Endodermal cell (in vitro differentiated cells): ENCODE data around the gene FASTKD2. TPM values are rescaled to one million over a fixed set of nuclear protein-coding genes. Genes with fewer than 3 reads are reported as not detected.

Source experiments
- DNase-seq: peaks from one replicate; pipeline ENCODE4 v3.0.0-alpha.2; 2017
- H3K27ac ChIP-seq: 2 replicates; pipeline ENCODE4 v1.5.1; 2013; ENCODE audit warnings: mild to moderate bottlenecking, low read depth, low read length, moderate library complexity
- H3K27me3 ChIP-seq: 2 replicates; pipeline ENCODE4 v1.6.1; 2013; ENCODE audit warnings: mild to moderate bottlenecking, low read length, moderate library complexity; ENCODE audit not compliant: insufficient read depth, control insufficient read depth, poor library complexity, severe bottlenecking
- H3K36me3 ChIP-seq: 2 replicates; pipeline ENCODE4 v1.7.0; 2013; ENCODE audit warnings: mild to moderate bottlenecking, low read length, moderate library complexity; ENCODE audit not compliant: control insufficient read depth, insufficient read depth
- H3K4me1 ChIP-seq: one replicate; pipeline ENCODE4 v1.7.0; 2013; ENCODE audit warnings: low read length; ENCODE audit not compliant: control insufficient read depth, insufficient read depth
- H3K4me3 ChIP-seq: 2 replicates; pipeline ENCODE4 v1.5.1; 2013; ENCODE audit warnings: mild to moderate bottlenecking, low read length, moderate library complexity
- H3K9ac ChIP-seq: 2 replicates; pipeline ENCODE4 v1.6.1; 2013; ENCODE audit warnings: mild to moderate bottlenecking, low read length, moderate library complexity; ENCODE audit not compliant: poor library complexity, severe bottlenecking; ENCODE audit errors: extremely low read depth
- H3K9me3 ChIP-seq: 2 replicates; pipeline ENCODE4 v1.6.1; 2013; ENCODE audit warnings: mild to moderate bottlenecking, low read length, moderate library complexity; ENCODE audit not compliant: control insufficient read depth
- H3K27ac Mint-ChIP-seq: 2 replicates; pipeline ENCODE4 v1.8.0; 2020; ENCODE audit warnings: mixed read lengths
- H3K27me3 Mint-ChIP-seq: 2 replicates; pipeline ENCODE4 v1.8.0; 2021; ENCODE audit warnings: mild to moderate bottlenecking, mixed read lengths; ENCODE audit not compliant: insufficient read depth
- H3K36me3 Mint-ChIP-seq: 2 replicates; pipeline ENCODE4 v1.8.0; 2020; ENCODE audit warnings: low read depth, mixed read lengths
- H3K4me1 Mint-ChIP-seq: 2 replicates; pipeline ENCODE4 v1.8.0; 2020; ENCODE audit warnings: mixed read lengths
- H3K4me3 Mint-ChIP-seq: 2 replicates; pipeline ENCODE4 v1.8.0; 2020; ENCODE audit warnings: mild to moderate bottlenecking, moderate library complexity, mixed read lengths
- H3K9me3 Mint-ChIP-seq: 2 replicates; pipeline ENCODE4 v1.8.0; 2020; ENCODE audit warnings: mild to moderate bottlenecking, mixed read lengths
- WGBS, 2 experiments: methylation state at CpG; one replicate each; pipeline versions ENCODE4 v1.1.5 to v1.1.7; 2013; ENCODE audit warnings: missing lambda C conversion rate in 2 of 2, mixed read lengths in 1 of 2; ENCODE audit not compliant: insufficient coverage in 1 of 2, insufficient read length in 1 of 2; 5-methylcytosine and 5-hydroxymethylcytosine counted together
- total RNA-seq, 2 donors: library from RNA; stranded (reverse); fragmentation: NEBNext Ultra II Directional in 1 of 2; extraction: Animal tissue kit (Norgen Biotek cat#: 25700) in 1 of 2; gene quantifications; 2 replicates in 1 of 2; 3 replicates in 1 of 2; pipeline ENCODE4 v1.2.1, GENCODE V29; 2021
- TF ChIP-seq, protein P1 (sequence below): fragments of 200-600 bp; sonication (generic); conservative IDR thresholded peaks from 2 replicates; pipeline ENCODE4 v1.5.0; 2021; ENCODE audit warnings: antibody characterized with exemption, mild to moderate bottlenecking

Gene FASTKD2
- total RNA-seq, 2 donors from 2014 or later, result 31.3 to 31.6 TPM

DNA sequence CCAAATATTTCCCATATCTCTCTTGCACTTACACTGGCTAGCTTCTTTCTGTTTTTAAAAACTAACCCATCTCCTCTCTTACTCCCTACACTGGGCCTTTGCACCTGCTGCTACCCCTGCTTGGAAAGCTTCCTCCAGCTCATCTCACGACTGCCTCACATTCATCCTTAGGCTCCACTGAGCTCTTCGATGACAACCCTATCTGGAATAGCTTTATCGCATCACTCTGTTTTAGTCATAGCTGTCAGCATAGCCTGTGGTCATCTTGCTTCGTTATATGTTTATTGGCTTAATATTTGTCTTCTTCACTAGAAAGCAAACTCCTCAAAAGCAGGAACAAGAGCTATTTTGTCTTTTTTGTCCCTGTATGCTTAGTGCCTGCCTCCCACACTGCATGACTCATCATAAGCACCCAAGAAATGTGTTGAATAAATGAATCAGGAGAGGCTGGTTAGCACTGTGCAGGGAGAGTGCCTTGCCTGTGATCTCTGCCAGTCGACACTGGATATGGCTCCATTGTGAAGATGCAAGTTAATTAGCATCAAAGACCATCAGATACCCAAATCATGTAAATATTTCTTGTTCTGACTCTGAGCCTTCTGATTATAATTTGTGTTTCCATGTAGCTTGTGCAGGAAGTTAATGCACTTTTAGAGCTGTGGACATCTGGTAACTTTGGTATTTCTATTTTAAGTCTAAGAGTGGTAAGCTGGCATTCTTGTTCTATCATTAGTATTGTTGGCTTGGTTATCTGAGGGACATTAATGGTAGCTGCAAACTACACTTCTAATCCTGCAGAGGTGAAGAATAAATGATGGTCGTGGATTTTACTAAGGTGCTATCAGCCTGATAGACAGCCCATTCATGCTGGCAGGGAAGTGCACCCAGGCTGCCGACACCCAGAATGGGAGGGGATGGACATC is 36.9 kb upstream of the FASTKD2 start:
- 87 to 91% methylated on average over 6 to 7 of the region's 7 CpGs for WGBS, 2 experiments
- Histone ChIP-seq H3K9me3 (no peaks in the 10 kb centered on the region), H3K9ac (no peak overlapping the region), H3K27me3 (no peaks in the 10 kb centered on the region), H3K4me1 (no peaks in the 10 kb centered on the region), H3K4me3 (no peak overlapping the region), H3K36me3 (no peaks in the 10 kb centered on the region), H3K27ac (no peak overlapping the region)
- TF ChIP-seq, protein P1, sequence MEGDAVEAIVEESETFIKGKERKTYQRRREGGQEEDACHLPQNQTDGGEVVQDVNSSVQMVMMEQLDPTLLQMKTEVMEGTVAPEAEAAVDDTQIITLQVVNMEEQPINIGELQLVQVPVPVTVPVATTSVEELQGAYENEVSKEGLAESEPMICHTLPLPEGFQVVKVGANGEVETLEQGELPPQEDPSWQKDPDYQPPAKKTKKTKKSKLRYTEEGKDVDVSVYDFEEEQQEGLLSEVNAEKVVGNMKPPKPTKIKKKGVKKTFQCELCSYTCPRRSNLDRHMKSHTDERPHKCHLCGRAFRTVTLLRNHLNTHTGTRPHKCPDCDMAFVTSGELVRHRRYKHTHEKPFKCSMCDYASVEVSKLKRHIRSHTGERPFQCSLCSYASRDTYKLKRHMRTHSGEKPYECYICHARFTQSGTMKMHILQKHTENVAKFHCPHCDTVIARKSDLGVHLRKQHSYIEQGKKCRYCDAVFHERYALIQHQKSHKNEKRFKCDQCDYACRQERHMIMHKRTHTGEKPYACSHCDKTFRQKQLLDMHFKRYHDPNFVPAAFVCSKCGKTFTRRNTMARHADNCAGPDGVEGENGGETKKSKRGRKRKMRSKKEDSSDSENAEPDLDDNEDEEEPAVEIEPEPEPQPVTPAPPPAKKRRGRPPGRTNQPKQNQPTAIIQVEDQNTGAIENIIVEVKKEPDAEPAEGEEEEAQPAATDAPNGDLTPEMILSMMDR, result no peak
- Mint-ChIP-seq H3K36me3 (no peaks in the 10 kb centered on the region), H3K4me3 (no peak overlapping the region), H3K9me3 (no peaks in the 10 kb centered on the region), H3K4me1 (no peaks in the 10 kb centered on the region), H3K27me3 (no peaks in the 10 kb centered on the region), H3K27ac (no peak overlapping the region)
- no peak for DNase-seq

DNA sequence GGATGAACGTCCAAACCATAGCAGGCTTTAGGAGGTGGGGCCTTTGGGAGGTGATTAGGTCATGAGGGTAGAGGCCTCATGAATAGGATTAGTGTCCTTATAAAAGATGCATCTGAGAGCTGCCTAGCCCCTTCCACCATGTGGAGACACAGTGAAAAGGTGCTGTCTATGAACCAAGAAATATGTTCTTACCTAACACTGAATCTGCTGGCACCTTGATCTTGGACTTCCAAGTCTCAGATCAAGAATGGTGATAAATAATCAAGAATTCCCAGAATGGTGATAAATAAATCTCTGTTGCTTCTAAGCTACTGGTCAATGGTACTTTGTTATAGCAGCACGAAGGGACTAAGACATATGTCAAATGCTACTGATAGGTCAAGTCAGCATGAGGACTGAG is 32.1 kb upstream of the FASTKD2 start:
- no peak overlapping the region for H3K27ac Mint-ChIP-seq
- TF ChIP-seq, protein P1, result no peak
- Histone ChIP-seq H3K27me3 (no peaks in the 10 kb centered on the region), H3K9me3 (no peaks in the 10 kb centered on the region), H3K27ac (no peak overlapping the region), H3K9ac (no peak overlapping the region), H3K36me3 (no peaks in the 10 kb centered on the region), H3K4me3 (no peak overlapping the region), H3K4me1 (no peaks in the 10 kb centered on the region)
- no peaks in the 10 kb centered on the region for H3K4me1 Mint-ChIP-seq
- no peaks in the 10 kb centered on the region for H3K9me3 Mint-ChIP-seq
- H3K27me3 Mint-ChIP-seq, result no peaks in the 10 kb centered on the region
- no peak for DNase-seq
- no peak overlapping the region for H3K4me3 Mint-ChIP-seq
- no peaks in the 10 kb centered on the region for H3K36me3 Mint-ChIP-seq
- 88 to 91% methylated on average over 1 to 2 of the region's 2 CpGs for WGBS, 2 experiments

DNA sequence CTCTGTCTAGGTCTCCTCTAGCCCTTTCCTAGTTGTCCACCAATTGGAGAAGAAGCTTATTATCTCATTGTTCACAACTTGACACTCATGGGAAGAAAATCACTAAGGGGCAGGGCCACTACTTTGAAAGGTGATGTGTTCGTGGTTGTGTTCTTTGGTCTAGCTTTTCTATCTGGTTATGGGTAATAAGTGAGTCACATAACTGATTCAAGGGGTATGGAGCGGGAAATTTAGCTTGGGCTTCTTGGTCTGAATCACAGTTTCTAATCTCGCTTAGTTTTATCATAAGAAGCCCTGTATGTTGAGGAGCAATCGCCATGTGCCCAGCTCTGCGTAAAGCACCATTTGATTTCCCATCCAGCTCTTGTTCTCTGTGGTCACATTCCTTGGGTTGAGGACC is 28.5 kb upstream of the FASTKD2 start:
- TF ChIP-seq, protein P1, result no peak
- no peaks in the 10 kb centered on the region for H3K36me3 Mint-ChIP-seq

More for the DNA sequence above, 28.5 kb upstream of the FASTKD2 start:
- Histone ChIP-seq H3K9me3 (no peaks in the 10 kb centered on the region), H3K4me1 (no peaks in the 10 kb centered on the region), H3K9ac (no peak overlapping the region), H3K27ac (no peak overlapping the region), H3K27me3 (no peaks in the 10 kb centered on the region), H3K36me3 (no peaks in the 10 kb centered on the region), H3K4me3 (no peak overlapping the region)
- Mint-ChIP-seq H3K4me1 (no peaks in the 10 kb centered on the region), H3K9me3 (no peaks in the 10 kb centered on the region), H3K4me3 (no peak overlapping the region), H3K27me3 (no peaks in the 10 kb centered on the region), H3K27ac (no peak overlapping the region)
- DNase-seq, result no peak
- WGBS, 2 experiments, result 92 to 93% methylated on average over 4 to 5 of the region's 5 CpGs
